Brain microvascular endothelial cell (primary cell): Measurements from ENCODE around the gene SYCE3.

ENCODE experiments used
- DNase-seq: peaks from one replicate; pipeline ENCODE4 v3.0.0-alpha.2; 2020
- H3K27ac ChIP-seq: fragments of 250-450 bp; sonication (Bioruptor Pico); 2 replicates; pipeline ENCODE4 v1.5.1; 2020; ENCODE audit warnings: mild to moderate bottlenecking, moderate library complexity
- H3K27me3 ChIP-seq: fragments of 250-450 bp; sonication (Bioruptor Pico); replicated peaks from 2 replicates; pipeline ENCODE4 v1.5.1; 2020; ENCODE audit warnings: mild to moderate bottlenecking
- H3K36me3 ChIP-seq: fragments of 250-450 bp; sonication (Bioruptor Pico); replicated peaks from 2 replicates; pipeline ENCODE4 v1.5.1; 2020; ENCODE audit warnings: mild to moderate bottlenecking
- H3K4me3 ChIP-seq: 2 replicates; pipeline ENCODE4 v1.5.1; 2011; ENCODE audit warnings: low read depth, mild to moderate bottlenecking, control low read depth, low read length, moderate library complexity
- CTCF ChIP-seq: IDR thresholded peaks from 2 replicates; pipeline ENCODE4 v1.5.1; 2011; ENCODE audit warnings: low read depth, mild to moderate bottlenecking, moderate library complexity, low read length, control low read depth, inconsistent platforms; ENCODE audit errors: missing control alignments
- in situ Hi-C: cut with HindIII; loops from 2 replicates; pipeline ENCODE4 v1.10.0; 2017; ENCODE audit warnings: low sequenced_read_pairs, low pct_ligation_motif_present

SYCE3 gene

GRCh38 chr22:50548921-50549790 is 13.6 kb downstream of the SYCE3 start:
- no peak overlapping the region for H3K4me3 ChIP-seq
- no peaks in the 10 kb centered on the region for H3K36me3 ChIP-seq
- TF ChIP-seq CTCF = no peak
- H3K27ac ChIP-seq = no peak overlapping the region
- H3K27me3 ChIP-seq = peaks cover 40% of the 10 kb centered on the region
- in situ Hi-C loops = no loop called here
- no peak for DNase-seq

DNA sequence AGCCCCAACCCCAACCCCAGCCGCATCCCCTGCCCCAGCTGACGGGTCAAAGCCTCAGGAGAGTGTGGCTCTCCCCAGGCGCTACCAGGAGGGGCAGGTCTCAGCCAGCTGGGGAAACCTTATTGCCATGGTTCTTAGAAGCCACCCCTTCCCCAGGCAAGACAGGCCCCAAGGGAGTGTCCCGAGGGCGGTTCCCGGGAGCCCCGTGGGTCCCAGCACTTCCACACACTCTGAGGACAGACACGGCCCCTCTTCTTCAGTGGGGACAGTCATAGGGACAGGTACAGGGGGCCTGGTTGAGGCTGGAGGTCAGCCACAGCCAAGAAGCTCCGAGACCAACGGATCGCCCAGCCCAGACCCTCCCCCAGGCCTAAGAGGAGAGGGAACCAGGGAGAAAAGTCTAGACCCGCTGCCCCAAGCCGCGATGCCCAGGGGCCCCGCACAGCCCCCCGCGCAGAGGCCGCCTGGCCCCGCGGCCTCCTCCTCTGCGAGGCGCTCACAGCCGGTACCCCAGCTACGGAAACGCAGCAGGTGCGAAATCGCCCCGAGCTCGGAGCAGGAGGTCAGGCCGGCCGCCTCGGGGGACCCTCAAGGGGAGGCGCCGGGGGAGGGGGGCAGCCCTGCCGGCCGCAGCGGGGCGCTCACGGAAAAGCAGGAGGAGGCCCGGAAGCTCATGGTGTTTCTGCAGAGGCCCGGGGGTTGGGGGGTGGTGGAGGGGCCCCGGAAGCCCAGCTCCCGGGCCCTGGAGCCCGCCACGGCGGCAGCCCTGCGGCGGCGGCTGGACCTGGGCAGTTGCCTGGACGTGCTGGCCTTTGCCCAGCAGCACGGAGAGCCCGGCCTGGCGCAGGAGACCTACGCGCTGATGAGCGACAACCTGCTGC is 14.4 kb downstream of the SYCE3 start:
- no peak for TF ChIP-seq CTCF
- H3K36me3 ChIP-seq = no peaks in the 10 kb centered on the region
- no peak overlapping the region for H3K4me3 ChIP-seq
- no peak for DNase-seq
- in situ Hi-C loops = no loop called here
- no peak overlapping the region for H3K27ac ChIP-seq
- H3K27me3 ChIP-seq = peaks cover 40% of the 10 kb centered on the region

DNA sequence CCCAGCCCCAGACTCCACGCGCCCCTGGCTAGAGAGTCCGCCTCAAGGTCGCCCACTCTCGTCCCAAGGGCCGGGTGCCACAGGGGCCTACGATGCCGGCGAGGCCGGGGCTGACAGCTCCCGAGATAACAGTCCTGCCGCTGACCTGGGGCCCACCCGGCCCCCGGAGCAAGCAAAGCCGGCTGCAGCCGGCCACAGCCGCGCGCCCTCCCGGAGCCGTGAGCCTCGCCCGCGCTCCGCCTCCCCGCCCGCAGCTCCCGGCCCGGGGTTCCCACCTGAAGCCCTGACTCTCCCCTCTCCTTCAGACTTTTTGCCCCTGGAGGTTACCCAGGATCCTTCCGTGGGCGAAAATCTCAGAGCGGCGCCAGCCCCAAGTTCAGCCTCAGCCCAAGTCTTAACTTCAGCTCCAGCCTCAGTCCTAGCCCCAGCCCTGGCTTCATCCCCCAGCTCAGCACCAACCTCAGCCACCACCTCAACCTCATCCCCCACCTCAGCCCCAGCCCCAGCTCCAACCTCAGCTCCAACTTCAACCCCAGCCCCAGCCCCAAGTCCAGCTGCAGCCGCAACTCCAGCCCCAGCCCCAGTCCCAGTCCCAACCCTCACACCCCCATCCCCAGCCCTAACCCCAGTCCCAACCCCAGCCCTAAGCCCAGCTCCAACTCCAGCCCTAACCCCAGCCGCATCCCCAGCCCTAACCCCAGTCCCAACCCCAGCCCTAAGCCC is 15.3 kb downstream of the SYCE3 start:
- in situ Hi-C loops = no loop called here
- TF ChIP-seq CTCF = no peak
- Histone ChIP-seq H3K4me3 (no peak overlapping the region), H3K36me3 (no peaks in the 10 kb centered on the region), H3K27me3 (peaks cover 40% of the 10 kb centered on the region), H3K27ac (no peak overlapping the region)
- no peak for DNase-seq

GRCh38 chr22:50546326-50547262 is 16.1 kb downstream of the SYCE3 start:
- TF ChIP-seq CTCF = no peak
- no peaks in the 10 kb centered on the region for H3K36me3 ChIP-seq
- in situ Hi-C loops = no loop called here
- DNase-seq = no peak
- no peak overlapping the region for H3K27ac ChIP-seq
- no peak overlapping the region for H3K4me3 ChIP-seq
- H3K27me3 ChIP-seq = peaks cover 40% of the 10 kb centered on the region
